HepG2 (cell line): ENCODE data around the gene APOLD1. TPM values are rescaled to one million over a fixed set of nuclear protein-coding genes. Genes with fewer than 3 reads are reported as not detected.

Experiments
- ARID2 ChIP-seq: sonication (generic); formaldehyde crosslinking; IDR thresholded peaks from 2 replicates; pipeline ENCODE4 v1.8.1; 2022; ENCODE audit warnings: mild to moderate bottlenecking, missing genetic modification reagents, borderline replicate concordance
- DNMT1 ChIP-seq: sonication (generic); formaldehyde crosslinking; IDR thresholded peaks from 2 replicates; pipeline ENCODE4 v1.5.1; 2020; ENCODE audit warnings: mild to moderate bottlenecking, missing genetic modification reagents
- IKZF4 ChIP-seq: sonication (generic); formaldehyde crosslinking; IDR thresholded peaks from 2 replicates; pipeline ENCODE4 v1.5.1; 2020; ENCODE audit warnings: borderline replicate concordance, mild to moderate bottlenecking, low read depth, missing genetic modification reagents; ENCODE audit errors: not compliant biosample characterization
- ISL2 ChIP-seq: sonication (generic); formaldehyde crosslinking; IDR thresholded peaks from 2 replicates; pipeline ENCODE4 v1.5.0; 2020; ENCODE audit warnings: missing genetic modification reagents
- KLF12 ChIP-seq: sonication (generic); formaldehyde crosslinking; IDR thresholded peaks from 2 replicates; pipeline ENCODE4 v1.4.0; 2020; ENCODE audit warnings: missing genetic modification reagents, borderline replicate concordance
- MED8 ChIP-seq: sonication (generic); formaldehyde crosslinking; IDR thresholded peaks from 2 replicates; pipeline ENCODE4 v1.8.1; 2023; ENCODE audit warnings: mild to moderate bottlenecking, missing genetic modification reagents; ENCODE audit not compliant: insufficient replicate concordance
- NFKB2 ChIP-seq: sonication (generic); formaldehyde crosslinking; IDR thresholded peaks from 2 replicates; pipeline ENCODE4 v1.4.0; 2020; ENCODE audit warnings: missing genetic modification reagents, borderline replicate concordance
- NFYC ChIP-seq: IDR thresholded peaks from 2 replicates; pipeline ENCODE4 v1.6.1; 2016; ENCODE audit warnings: missing genetic modification reagents, missing compliant biosample characterization
- RFX1 ChIP-seq: fragments of 450-650 bp; IDR thresholded peaks from 2 replicates; pipeline ENCODE4 v1.6.1; 2017
- SALL2 ChIP-seq: sonication (generic); formaldehyde crosslinking; IDR thresholded peaks from 2 replicates; pipeline ENCODE4 v1.8.1; 2023; ENCODE audit warnings: mild to moderate bottlenecking, missing genetic modification reagents, inconsistent platforms
- SIX4 ChIP-seq: sonication (generic); formaldehyde crosslinking; IDR thresholded peaks from 2 replicates; pipeline ENCODE4 v1.4.0; 2020; ENCODE audit warnings: missing genetic modification reagents
- SMC3 ChIP-seq: IDR thresholded peaks from 2 replicates; pipeline ENCODE4 v1.6.1; 2011; ENCODE audit warnings: low read length, improper control_type of control experiment
- SRSF9 ChIP-seq: fragments of 200-400 bp; formaldehyde crosslinking; IDR thresholded peaks from 2 replicates; pipeline ENCODE4 v1.6.1; 2018; ENCODE audit warnings: borderline replicate concordance, mild to moderate bottlenecking, low read depth, low read length; ENCODE audit not compliant: insufficient read depth, poor library complexity, severe bottlenecking
- SRY ChIP-seq: sonication (generic); formaldehyde crosslinking; IDR thresholded peaks from 2 replicates; pipeline ENCODE4 v1.8.0; 2022; ENCODE audit warnings: mild to moderate bottlenecking, missing genetic modification reagents
- ZNF207 ChIP-seq: fragments of 450-650 bp; IDR thresholded peaks from 2 replicates; pipeline ENCODE4 v1.6.1; 2016; ENCODE audit warnings: antibody characterized with exemption, borderline replicate concordance
- polyA plus RNA-seq, 8 experiments: library from polyadenylated mRNA; depleted of rRNA in 3 of 8; stranded (reverse) in 7 of 8; unstranded in 1 of 8; fragments of >200 nt; fragmentation: Illumina TruSeq in 4 of 8; extraction: Trizol in 4 of 8; gene quantifications; 2 replicates each; pipeline versions ENCODE4 v1.2.1 to v1.2.3, GENCODE V29; 2011 to 2016; ENCODE audit warnings: low read depth in 4 of 8, missing spikeins in 1 of 8, mixed read lengths in 1 of 8; ENCODE audit not compliant: insufficient read depth in 1 of 8
- total RNA-seq, 5 experiments: library from RNA; depleted of rRNA; stranded (reverse); fragments of >200 nt; fragmentation: Illumina TruSeq; extraction: Trizol; gene quantifications; 2 replicates each; pipeline ENCODE4 v1.2.3, GENCODE V29; 2016; ENCODE audit warnings: low read depth in 1 of 5
- TF ChIP-seq, protein P1 (sequence below): sonication (generic); formaldehyde crosslinking; IDR thresholded peaks from 2 replicates; pipeline ENCODE4 v1.5.0; 2020; ENCODE audit warnings: missing genetic modification reagents
- TF ChIP-seq, protein P2 (sequence below): sonication (generic); formaldehyde crosslinking; IDR thresholded peaks from 2 replicates; pipeline ENCODE4 v1.8.0; 2022; ENCODE audit warnings: mild to moderate bottlenecking, missing genetic modification reagents, moderate library complexity
- TF ChIP-seq, protein P3 (sequence below): sonication (generic); formaldehyde crosslinking; IDR thresholded peaks from 2 replicates; pipeline ENCODE4 v1.5.1; 2020; ENCODE audit warnings: mild to moderate bottlenecking, missing genetic modification reagents, moderate library complexity
- TF ChIP-seq, protein P4 (sequence below): sonication (generic); formaldehyde crosslinking; IDR thresholded peaks from 2 replicates; pipeline ENCODE4 v1.4.0; 2020; ENCODE audit warnings: mild to moderate bottlenecking, missing genetic modification reagents
- TF ChIP-seq, protein P5 (sequence below): sonication (generic); formaldehyde crosslinking; IDR thresholded peaks from 2 replicates; pipeline ENCODE4 v1.8.0; 2022; ENCODE audit warnings: low read depth, missing genetic modification reagents

The APOLD1 gene
- total and polyA plus RNA-seq, 2 of the 13 experiments (the other 11 are each of a cell fraction or from before 2014, with no cell fraction given) = 0.20 to 0.84 TPM

DNA sequence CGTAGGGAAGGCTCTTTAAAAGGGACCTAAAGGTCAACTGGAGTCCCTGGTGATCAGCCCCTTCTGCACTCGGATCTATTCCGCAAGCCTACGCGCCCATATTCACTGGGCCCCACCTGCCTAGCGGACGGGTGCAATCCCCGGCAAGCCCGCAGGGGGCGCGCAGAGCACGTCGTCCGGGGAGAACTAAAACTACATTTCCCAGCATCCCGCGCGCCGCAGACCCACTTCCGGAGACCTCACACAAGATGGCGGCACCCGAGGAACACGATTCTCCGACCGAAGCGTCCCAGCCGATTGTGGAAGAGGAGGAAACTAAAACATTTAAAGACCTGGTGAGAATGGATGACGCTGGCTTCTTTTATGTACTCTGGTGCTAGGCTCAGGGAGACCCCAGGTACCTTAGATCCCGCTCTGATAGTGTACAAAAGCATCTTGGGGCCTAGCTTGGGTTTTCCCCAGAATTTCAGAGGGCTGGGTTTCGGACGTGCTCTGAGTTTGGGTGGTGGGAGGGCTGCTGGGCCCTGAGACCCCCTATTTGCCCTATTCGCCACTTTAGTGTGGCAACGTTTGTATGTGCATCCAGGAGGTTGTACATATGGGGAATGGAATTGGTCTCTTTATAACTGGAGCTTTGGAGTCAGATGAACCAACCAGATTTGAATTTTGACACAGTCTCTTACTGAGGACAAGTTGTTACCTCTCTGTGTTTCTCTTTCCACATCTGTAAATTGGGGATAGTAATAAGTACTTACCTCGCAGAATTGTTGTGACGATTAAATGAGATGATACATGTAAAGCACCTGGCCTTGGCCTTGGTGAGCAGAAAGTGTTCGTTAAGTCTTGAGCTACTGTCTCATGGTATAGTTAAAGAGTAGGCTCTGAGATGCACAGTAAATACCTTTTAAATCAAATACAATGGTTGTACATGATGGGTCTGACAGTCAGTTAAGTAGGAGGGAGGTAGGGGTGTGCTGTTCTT lies 28.0 kb downstream of the APOLD1 start, which contains the start of gene DDX47 (continued):
- TF ChIP-seq, protein P1, sequence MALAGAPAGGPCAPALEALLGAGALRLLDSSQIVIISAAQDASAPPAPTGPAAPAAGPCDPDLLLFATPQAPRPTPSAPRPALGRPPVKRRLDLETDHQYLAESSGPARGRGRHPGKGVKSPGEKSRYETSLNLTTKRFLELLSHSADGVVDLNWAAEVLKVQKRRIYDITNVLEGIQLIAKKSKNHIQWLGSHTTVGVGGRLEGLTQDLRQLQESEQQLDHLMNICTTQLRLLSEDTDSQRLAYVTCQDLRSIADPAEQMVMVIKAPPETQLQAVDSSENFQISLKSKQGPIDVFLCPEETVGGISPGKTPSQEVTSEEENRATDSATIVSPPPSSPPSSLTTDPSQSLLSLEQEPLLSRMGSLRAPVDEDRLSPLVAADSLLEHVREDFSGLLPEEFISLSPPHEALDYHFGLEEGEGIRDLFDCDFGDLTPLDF = peak; percentile 40; the same call in 1 of the 2 replicates
- no peak for TF ChIP-seq SALL2
- 0 out of 2 replicates have a peak, but pooled peaks have one; percentile 80 for TF ChIP-seq SRY (CRISPR knock-in tag)
- TF ChIP-seq ISL2 = no peak; the same call in 1 of the 2 replicates
- no peak for TF ChIP-seq RFX1
- TF ChIP-seq ARID2 (CRISPR knock-in tag) = no peak
- no peak for TF ChIP-seq SRSF9
- TF ChIP-seq, protein P2, sequence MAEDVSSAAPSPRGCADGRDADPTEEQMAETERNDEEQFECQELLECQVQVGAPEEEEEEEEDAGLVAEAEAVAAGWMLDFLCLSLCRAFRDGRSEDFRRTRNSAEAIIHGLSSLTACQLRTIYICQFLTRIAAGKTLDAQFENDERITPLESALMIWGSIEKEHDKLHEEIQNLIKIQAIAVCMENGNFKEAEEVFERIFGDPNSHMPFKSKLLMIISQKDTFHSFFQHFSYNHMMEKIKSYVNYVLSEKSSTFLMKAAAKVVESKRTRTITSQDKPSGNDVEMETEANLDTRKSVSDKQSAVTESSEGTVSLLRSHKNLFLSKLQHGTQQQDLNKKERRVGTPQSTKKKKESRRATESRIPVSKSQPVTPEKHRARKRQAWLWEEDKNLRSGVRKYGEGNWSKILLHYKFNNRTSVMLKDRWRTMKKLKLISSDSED (CRISPR knock-in tag) = no peak
- peak; percentile 36 for TF ChIP-seq MED8 (CRISPR knock-in tag)
- TF ChIP-seq NFYC (CRISPR knock-in tag) = no peak
- TF ChIP-seq, protein P3, sequence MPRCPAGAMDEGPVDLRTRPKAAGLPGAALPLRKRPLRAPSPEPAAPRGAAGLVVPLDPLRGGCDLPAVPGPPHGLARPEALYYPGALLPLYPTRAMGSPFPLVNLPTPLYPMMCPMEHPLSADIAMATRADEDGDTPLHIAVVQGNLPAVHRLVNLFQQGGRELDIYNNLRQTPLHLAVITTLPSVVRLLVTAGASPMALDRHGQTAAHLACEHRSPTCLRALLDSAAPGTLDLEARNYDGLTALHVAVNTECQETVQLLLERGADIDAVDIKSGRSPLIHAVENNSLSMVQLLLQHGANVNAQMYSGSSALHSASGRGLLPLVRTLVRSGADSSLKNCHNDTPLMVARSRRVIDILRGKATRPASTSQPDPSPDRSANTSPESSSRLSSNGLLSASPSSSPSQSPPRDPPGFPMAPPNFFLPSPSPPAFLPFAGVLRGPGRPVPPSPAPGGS (CRISPR knock-in tag) = peak; percentile 84
- TF ChIP-seq DNMT1 = no peak
- TF ChIP-seq, protein P4, sequence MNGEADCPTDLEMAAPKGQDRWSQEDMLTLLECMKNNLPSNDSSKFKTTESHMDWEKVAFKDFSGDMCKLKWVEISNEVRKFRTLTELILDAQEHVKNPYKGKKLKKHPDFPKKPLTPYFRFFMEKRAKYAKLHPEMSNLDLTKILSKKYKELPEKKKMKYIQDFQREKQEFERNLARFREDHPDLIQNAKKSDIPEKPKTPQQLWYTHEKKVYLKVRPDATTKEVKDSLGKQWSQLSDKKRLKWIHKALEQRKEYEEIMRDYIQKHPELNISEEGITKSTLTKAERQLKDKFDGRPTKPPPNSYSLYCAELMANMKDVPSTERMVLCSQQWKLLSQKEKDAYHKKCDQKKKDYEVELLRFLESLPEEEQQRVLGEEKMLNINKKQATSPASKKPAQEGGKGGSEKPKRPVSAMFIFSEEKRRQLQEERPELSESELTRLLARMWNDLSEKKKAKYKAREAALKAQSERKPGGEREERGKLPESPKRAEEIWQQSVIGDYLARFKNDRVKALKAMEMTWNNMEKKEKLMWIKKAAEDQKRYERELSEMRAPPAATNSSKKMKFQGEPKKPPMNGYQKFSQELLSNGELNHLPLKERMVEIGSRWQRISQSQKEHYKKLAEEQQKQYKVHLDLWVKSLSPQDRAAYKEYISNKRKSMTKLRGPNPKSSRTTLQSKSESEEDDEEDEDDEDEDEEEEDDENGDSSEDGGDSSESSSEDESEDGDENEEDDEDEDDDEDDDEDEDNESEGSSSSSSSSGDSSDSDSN (CRISPR knock-in tag) = no peak; the same call in 1 of the 2 replicates
- no peak for TF ChIP-seq ZNF207
- no peak for TF ChIP-seq SMC3
- no peak for TF ChIP-seq SIX4 (CRISPR knock-in tag)
- TF ChIP-seq KLF12 (CRISPR knock-in tag) = no peak
- no peak for TF ChIP-seq IKZF4 (CRISPR knock-in tag)
- TF ChIP-seq, protein P5, sequence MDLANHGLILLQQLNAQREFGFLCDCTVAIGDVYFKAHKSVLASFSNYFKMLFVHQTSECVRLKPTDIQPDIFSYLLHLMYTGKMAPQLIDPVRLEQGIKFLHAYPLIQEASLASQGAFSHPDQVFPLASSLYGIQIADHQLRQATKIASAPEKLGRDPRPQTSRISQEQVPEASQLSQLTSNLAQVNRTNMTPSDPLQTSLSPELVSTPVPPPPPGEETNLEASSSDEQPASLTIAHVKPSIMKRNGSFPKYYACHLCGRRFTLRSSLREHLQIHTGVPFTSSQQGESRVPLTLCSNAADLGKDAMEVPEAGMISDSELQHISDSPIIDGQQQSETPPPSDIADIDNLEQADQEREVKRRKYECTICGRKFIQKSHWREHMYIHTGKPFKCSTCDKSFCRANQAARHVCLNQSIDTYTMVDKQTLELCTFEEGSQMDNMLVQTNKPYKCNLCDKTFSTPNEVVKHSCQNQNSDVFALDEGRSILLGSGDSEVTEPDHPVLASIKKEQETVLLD (CRISPR knock-in tag) = no peak
- TF ChIP-seq NFKB2 (CRISPR knock-in tag) = peak; percentile 63; the same call in 1 of the 2 replicates
